A204.1 (cell line): ENCODE measurements around the gene FGD4.
"Not testable (repeated sequence)": the region's sequence is repeated elsewhere in the genome, so short reads cannot be mapped to it uniquely, and the experiment has no call there.

Experiments used
- FAIRE-seq: peaks from 2 replicates; lab custom pipeline; 2012; peaks lifted over from hg19 to GRCh38; lab: Jason Lieb, UNC

Gene FGD4

GRCh38 chr12:32525802-32526201, 126.4 kb downstream of the FGD4 start:
- FAIRE-seq, result not testable (repeated sequence)

- not testable (repeated sequence) for FAIRE-seq
Observed at GRCh38 chr12:32526343-32526742, 127.0 kb downstream of the FGD4 start.

GRCh38 chr12:32532422-32532821, 133.1 kb downstream of the FGD4 start:
- no peak for FAIRE-seq

- no peak for FAIRE-seq
Observed at GRCh38 chr12:32532951-32533350, 133.6 kb downstream of the FGD4 start.

GRCh38 chr12:32533506-32533905, 134.1 kb downstream of the FGD4 start:
- not testable (repeated sequence) for FAIRE-seq

GRCh38 chr12:32533971-32534590, 134.7 kb downstream of the FGD4 start:
- FAIRE-seq, result peak; percentile 93

- FAIRE-seq, result no peak
Observed at GRCh38 chr12:32534698-32535097, 135.3 kb downstream of the FGD4 start.

- FAIRE-seq, result peak; percentile 63
Observed at GRCh38 chr12:32535288-32535999, 136.1 kb downstream of the FGD4 start.

- peak; percentile 77 for FAIRE-seq
Observed at GRCh38 chr12:32536000-32536345, 136.6 kb downstream of the FGD4 start.

GRCh38 chr12:32541754-32542374, 142.5 kb downstream of the FGD4 start:
- no peak for FAIRE-seq

- FAIRE-seq, result no peak
Observed at GRCh38 chr12:32542428-32543229, 143.3 kb downstream of the FGD4 start.

- no peak for FAIRE-seq
Observed at GRCh38 chr12:32544893-32545292, 145.5 kb downstream of the FGD4 start.

- no peak for FAIRE-seq
Observed at GRCh38 chr12:32545413-32545980, 146.1 kb downstream of the FGD4 start.

- FAIRE-seq, result no peak
Observed at GRCh38 chr12:32546272-32546671, 146.9 kb downstream of the FGD4 start.

- FAIRE-seq, result no peak
Observed at GRCh38 chr12:32548691-32549281, 149.4 kb downstream of the FGD4 start.

GRCh38 chr12:32549675-32550079, 150.3 kb downstream of the FGD4 start:
- FAIRE-seq, result no peak

- FAIRE-seq, result no peak
Observed at GRCh38 chr12:32551058-32551457, 151.7 kb downstream of the FGD4 start.

- no peak for FAIRE-seq
Observed at GRCh38 chr12:32558903-32559302, 159.5 kb downstream of the FGD4 start.

GRCh38 chr12:32559434-32559833, 160.1 kb downstream of the FGD4 start:
- FAIRE-seq, result no peak

- no peak for FAIRE-seq
Observed at GRCh38 chr12:32560520-32560919, 161.2 kb downstream of the FGD4 start.

- no peak for FAIRE-seq
Observed at GRCh38 chr12:32561931-32562341, 162.6 kb downstream of the FGD4 start.

GRCh38 chr12:32562413-32562812, 163.1 kb downstream of the FGD4 start:
- not testable (repeated sequence) for FAIRE-seq
